ENCODE measurements around the gene KHDC4. TPM values are rescaled to one million over a fixed set of nuclear protein-coding genes. Genes with fewer than 3 reads are reported as not detected.

Gene KHDC4
- total RNA-seq, 1 experiment from 2014 or later: 57.7 TPM

DNA sequence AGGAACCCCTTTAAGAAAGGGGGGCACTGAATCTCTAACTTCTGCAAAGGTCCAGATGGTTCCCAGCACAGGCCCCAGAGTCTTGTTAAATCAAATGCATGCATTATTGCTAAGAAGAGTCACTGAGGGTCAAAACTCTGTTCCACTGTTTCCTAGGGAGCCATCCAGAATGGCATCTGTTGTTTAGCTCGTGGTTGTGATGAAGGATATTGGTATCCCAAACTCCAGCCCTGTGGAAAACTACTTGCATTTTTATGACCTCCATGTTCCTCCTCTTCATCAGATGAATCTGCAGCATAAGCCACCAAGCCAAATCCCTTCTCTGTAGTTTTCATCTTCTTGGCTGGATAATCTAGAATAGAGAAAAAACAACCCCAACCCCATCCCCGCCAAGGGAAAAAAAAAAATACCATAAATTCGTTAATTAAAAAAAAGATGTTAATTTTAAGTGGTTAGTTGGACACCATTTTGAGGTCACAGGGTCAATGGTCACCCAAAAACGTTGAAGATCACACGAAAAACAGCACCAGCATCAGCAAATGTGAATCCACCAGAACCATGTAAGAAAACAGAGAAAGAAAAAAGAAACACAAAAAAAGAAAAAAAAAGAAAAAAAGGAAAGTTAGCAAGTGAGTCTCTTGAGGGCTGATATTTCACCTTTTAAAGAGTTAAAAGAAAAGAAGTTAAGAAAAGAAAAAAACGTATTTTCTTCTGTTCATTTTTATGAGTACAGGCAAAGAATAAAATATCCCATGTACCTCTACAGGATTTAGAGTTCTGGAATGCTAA, 20.1 kb downstream of the KHDC4 start:
- H2BK15ac ChIP-seq (ENCODE audit: low read depth, low read length): no peak overlapping the region
- no peaks in the 10 kb centered on the region for H4K20me1 ChIP-seq (ENCODE audit: control insufficient read depth, insufficient read depth, insufficient read length)
- no peak overlapping the region for H3K4me2 ChIP-seq (ENCODE audit: insufficient read depth, insufficient read length, low read length)
- H3K14ac ChIP-seq (ENCODE audit: insufficient read depth, low read length): no peak overlapping the region
- no peak overlapping the region for H4K91ac ChIP-seq (ENCODE audit: insufficient read length, low read depth, low read length)
- no peaks in the 10 kb centered on the region for H3K4me1 ChIP-seq (ENCODE audit: insufficient read depth, low read length)
- no peak overlapping the region for H3K9ac ChIP-seq (ENCODE audit: extremely low read depth, insufficient read length, low read length)
- peak overlapping the region in 1 of 3 experiments; percentile 57; a peak in 2 of 7 replicates for H3K27ac Mint-ChIP-seq
- H2AFZ ChIP-seq (ENCODE audit: low read length): no peak overlapping the region
- no peak overlapping the region for H3K18ac ChIP-seq (ENCODE audit: insufficient read length, low read depth, low read length)
- H3K4ac ChIP-seq (ENCODE audit: low read depth, low read length): no peak overlapping the region
- no peak overlapping the region for H2BK5ac ChIP-seq (ENCODE audit: insufficient read length, low read length)
- no peaks in the 10 kb centered on the region; the same call in 1 of the 2 replicates for H3K27me3 ChIP-seq (ENCODE audit: insufficient read depth, low read length)
- no peak overlapping the region for H2BK120ac ChIP-seq (ENCODE audit: low read depth, low read length, poor library complexity, severe bottlenecking)
- no peak overlapping the region for H4K5ac ChIP-seq (ENCODE audit: insufficient read length, low read depth, low read length)
- no peaks in the 10 kb centered on the region for H3K79me2 ChIP-seq (ENCODE audit: insufficient read depth, low read length)
- no peak overlapping the region for H3K4me3 Mint-ChIP-seq
- no peak overlapping the region for H3K56ac ChIP-seq (ENCODE audit: insufficient read length, low read depth, low read length)
- no peak overlapping the region for H3K23ac ChIP-seq (ENCODE audit: insufficient read length, low read depth, low read length)
- no peak overlapping the region for H3T11ph ChIP-seq (ENCODE audit: low read length)
- H3K36me3 Mint-ChIP-seq (ENCODE audit: insufficient read depth in 1 of 3, low read depth in 3 of 3): peaks cover 34 to 79% (median 75%) of the 10 kb centered on the region in 3 experiments; a peak in 6 of 7 replicates
- peaks cover 6% of the 10 kb centered on the region for H3K23me2 ChIP-seq (ENCODE audit: insufficient read length, low read depth, low read length, poor library complexity, severe bottlenecking)
- H2BK20ac ChIP-seq (ENCODE audit: low read depth, low read length, poor library complexity, severe bottlenecking): no peak overlapping the region
- DNase-seq: no peak
- H3K9me3 Mint-ChIP-seq: no peaks in the 10 kb centered on the region
- WGBS (ENCODE audit: extremely low coverage, insufficient read length, low lambda C conversion rate): no CpG with 5 or more reads among the region's 6 CpGs
- H3K9me3 ChIP-seq (ENCODE audit: control insufficient read depth, low read depth, low read length): no peaks in the 10 kb centered on the region
- no peak overlapping the region for H3K27ac ChIP-seq (ENCODE audit: insufficient read length, low read depth, low read length)
- no peak overlapping the region for H2AK5ac ChIP-seq (ENCODE audit: insufficient read length, low read length)
- no peaks in the 10 kb centered on the region for H3K27me3 Mint-ChIP-seq (ENCODE audit: low read depth)
- no peak overlapping the region for H2BK12ac ChIP-seq (ENCODE audit: insufficient read length, low read depth, low read length)
- H3K4me1 Mint-ChIP-seq: peaks cover 17% of the 10 kb centered on the region in 2 experiments
- no peak overlapping the region for H4K8ac ChIP-seq (replicated peaks; ENCODE audit: insufficient read length, low read depth, low read length)
- no peak for TF ChIP-seq CTCF (conservative IDR thresholded peaks at IDR 0.05)
- H3K79me1 ChIP-seq (ENCODE audit: insufficient read depth, low read depth, low read length, poor library complexity, severe bottlenecking): no peaks in the 10 kb centered on the region

Measured in H9 (cell line).